ENCODE measurements around the gene SYDE2. TPM values are rescaled to one million over a fixed set of nuclear protein-coding genes. Genes with fewer than 3 reads are reported as not detected.

Gene SYDE2
- total and polyA plus RNA-seq, 2 experiments from 2014 or later, result 5.8 to 20.1 TPM

GRCh38 chr1:85174503-85174902 is 26.3 kb downstream of the SYDE2 start (continued):
- TF ChIP-seq, protein P1, sequence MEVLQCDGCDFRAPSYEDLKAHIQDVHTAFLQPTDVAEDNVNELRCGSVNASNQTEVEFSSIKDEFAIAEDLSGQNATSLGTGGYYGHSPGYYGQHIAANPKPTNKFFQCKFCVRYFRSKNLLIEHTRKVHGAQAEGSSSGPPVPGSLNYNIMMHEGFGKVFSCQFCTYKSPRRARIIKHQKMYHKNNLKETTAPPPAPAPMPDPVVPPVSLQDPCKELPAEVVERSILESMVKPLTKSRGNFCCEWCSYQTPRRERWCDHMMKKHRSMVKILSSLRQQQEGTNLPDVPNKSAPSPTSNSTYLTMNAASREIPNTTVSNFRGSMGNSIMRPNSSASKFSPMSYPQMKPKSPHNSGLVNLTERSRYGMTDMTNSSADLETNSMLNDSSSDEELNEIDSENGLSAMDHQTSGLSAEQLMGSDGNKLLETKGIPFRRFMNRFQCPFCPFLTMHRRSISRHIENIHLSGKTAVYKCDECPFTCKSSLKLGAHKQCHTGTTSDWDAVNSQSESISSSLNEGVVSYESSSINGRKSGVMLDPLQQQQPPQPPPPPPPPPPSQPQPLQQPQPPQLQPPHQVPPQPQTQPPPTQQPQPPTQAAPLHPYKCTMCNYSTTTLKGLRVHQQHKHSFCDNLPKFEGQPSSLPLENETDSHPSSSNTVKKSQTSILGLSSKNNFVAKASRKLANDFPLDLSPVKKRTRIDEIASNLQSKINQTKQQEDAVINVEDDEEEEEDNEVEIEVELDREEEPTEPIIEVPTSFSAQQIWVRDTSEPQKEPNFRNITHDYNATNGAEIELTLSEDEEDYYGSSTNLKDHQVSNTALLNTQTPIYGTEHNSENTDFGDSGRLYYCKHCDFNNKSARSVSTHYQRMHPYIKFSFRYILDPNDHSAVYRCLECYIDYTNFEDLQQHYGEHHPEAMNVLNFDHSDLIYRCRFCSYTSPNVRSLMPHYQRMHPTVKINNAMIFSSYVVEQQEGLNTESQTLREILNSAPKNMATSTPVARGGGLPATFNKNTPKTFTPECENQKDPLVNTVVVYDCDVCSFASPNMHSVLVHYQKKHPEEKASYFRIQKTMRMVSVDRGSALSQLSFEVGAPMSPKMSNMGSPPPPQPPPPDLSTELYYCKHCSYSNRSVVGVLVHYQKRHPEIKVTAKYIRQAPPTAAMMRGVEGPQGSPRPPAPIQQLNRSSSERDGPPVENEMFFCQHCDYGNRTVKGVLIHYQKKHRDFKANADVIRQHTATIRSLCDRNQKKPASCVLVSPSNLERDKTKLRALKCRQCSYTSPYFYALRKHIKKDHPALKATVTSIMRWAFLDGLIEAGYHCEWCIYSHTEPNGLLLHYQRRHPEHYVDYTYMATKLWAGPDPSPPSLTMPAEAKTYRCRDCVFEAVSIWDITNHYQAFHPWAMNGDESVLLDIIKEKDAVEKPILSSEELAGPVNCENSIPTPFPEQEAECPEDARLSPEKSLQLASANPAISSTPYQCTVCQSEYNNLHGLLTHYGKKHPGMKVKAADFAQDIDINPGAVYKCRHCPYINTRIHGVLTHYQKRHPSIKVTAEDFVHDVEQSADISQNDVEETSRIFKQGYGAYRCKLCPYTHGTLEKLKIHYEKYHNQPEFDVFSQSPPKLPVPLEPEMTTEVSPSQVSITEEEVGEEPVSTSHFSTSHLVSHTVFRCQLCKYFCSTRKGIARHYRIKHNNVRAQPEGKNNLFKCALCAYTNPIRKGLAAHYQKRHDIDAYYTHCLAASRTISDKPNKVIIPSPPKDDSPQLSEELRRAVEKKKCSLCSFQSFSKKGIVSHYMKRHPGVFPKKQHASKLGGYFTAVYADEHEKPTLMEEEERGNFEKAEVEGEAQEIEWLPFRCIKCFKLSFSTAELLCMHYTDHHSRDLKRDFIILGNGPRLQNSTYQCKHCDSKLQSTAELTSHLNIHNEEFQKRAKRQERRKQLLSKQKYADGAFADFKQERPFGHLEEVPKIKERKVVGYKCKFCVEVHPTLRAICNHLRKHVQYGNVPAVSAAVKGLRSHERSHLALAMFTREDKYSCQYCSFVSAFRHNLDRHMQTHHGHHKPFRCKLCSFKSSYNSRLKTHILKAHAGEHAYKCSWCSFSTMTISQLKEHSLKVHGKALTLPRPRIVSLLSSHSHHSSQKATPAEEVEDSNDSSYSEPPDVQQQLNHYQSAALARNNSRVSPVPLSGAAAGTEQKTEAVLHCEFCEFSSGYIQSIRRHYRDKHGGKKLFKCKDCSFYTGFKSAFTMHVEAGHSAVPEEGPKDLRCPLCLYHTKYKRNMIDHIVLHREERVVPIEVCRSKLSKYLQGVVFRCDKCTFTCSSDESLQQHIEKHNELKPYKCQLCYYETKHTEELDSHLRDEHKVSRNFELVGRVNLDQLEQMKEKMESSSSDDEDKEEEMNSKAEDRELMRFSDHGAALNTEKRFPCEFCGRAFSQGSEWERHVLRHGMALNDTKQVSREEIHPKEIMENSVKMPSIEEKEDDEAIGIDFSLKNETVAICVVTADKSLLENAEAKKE (CRISPR knock-in tag; IDR thresholded peaks at IDR 0.05), result no peak
- TF ChIP-seq, protein P2, sequence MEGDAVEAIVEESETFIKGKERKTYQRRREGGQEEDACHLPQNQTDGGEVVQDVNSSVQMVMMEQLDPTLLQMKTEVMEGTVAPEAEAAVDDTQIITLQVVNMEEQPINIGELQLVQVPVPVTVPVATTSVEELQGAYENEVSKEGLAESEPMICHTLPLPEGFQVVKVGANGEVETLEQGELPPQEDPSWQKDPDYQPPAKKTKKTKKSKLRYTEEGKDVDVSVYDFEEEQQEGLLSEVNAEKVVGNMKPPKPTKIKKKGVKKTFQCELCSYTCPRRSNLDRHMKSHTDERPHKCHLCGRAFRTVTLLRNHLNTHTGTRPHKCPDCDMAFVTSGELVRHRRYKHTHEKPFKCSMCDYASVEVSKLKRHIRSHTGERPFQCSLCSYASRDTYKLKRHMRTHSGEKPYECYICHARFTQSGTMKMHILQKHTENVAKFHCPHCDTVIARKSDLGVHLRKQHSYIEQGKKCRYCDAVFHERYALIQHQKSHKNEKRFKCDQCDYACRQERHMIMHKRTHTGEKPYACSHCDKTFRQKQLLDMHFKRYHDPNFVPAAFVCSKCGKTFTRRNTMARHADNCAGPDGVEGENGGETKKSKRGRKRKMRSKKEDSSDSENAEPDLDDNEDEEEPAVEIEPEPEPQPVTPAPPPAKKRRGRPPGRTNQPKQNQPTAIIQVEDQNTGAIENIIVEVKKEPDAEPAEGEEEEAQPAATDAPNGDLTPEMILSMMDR (conservative IDR thresholded peaks at IDR 0.05; ENCODE audit: low read depth in 2 of 2), result no peak
- no peak for TF ChIP-seq CREB1 (CRISPR knock-in tag; IDR thresholded peaks at IDR 0.05; ENCODE audit: low read depth)
- no peak for TF ChIP-seq ETS1 (IDR thresholded peaks at IDR 0.05)

- DNase-seq (ENCODE audit: low spot score), result no peak
- Histone ChIP-seq H4K20me1 (replicated peaks; ENCODE audit: insufficient read depth) (no peaks in the 10 kb centered on the region), H3K4me2 (no peak overlapping the region), H3K27ac (ENCODE audit: low read depth) (no peak overlapping the region), H3F3A (replicated peaks; ENCODE audit: low read depth) (no peaks in the 10 kb centered on the region), H3K36me3 (ENCODE audit: insufficient read depth) (no peaks in the 10 kb centered on the region), H3K4me3 (no peak overlapping the region), H2AFZ (no peak overlapping the region), H3K79me2 (replicated peaks; ENCODE audit: insufficient read depth) (no peaks in the 10 kb centered on the region), H3K27me3 (ENCODE audit: insufficient read depth) (no peaks in the 10 kb centered on the region), H3K9me2 (ENCODE audit: insufficient read depth) (no peaks in the 10 kb centered on the region), H3K4me1 (ENCODE audit: insufficient read depth) (no peaks in the 10 kb centered on the region)
- H3K4me3 Mint-ChIP-seq, result no peak overlapping the region
- H3K27me3 Mint-ChIP-seq (ENCODE audit: insufficient read depth, low read depth, poor library complexity), result no peaks in the 10 kb centered on the region
- no peaks in the 10 kb centered on the region for H3K4me1 Mint-ChIP-seq
- no peaks in the 10 kb centered on the region for H3K9me3 Mint-ChIP-seq
- H3K36me3 Mint-ChIP-seq (ENCODE audit: low read depth), result no peaks in the 10 kb centered on the region; the same call in 2 of the 3 replicates
- ATAC-seq, result 0 out of 3 replicates have a peak, but pooled peaks have one; percentile 37
- no peak overlapping the region for H3K27ac Mint-ChIP-seq
- TF ChIP-seq EZH2phosphoT487 (IDR thresholded peaks at IDR 0.05; ENCODE audit: unreplicated experiment), result no peak
- TF ChIP-seq ETS1 (IDR thresholded peaks at IDR 0.05), result no peak
- no peak for TF ChIP-seq CREB1 (CRISPR knock-in tag; IDR thresholded peaks at IDR 0.05; ENCODE audit: low read depth)
- TF ChIP-seq, protein P3, sequence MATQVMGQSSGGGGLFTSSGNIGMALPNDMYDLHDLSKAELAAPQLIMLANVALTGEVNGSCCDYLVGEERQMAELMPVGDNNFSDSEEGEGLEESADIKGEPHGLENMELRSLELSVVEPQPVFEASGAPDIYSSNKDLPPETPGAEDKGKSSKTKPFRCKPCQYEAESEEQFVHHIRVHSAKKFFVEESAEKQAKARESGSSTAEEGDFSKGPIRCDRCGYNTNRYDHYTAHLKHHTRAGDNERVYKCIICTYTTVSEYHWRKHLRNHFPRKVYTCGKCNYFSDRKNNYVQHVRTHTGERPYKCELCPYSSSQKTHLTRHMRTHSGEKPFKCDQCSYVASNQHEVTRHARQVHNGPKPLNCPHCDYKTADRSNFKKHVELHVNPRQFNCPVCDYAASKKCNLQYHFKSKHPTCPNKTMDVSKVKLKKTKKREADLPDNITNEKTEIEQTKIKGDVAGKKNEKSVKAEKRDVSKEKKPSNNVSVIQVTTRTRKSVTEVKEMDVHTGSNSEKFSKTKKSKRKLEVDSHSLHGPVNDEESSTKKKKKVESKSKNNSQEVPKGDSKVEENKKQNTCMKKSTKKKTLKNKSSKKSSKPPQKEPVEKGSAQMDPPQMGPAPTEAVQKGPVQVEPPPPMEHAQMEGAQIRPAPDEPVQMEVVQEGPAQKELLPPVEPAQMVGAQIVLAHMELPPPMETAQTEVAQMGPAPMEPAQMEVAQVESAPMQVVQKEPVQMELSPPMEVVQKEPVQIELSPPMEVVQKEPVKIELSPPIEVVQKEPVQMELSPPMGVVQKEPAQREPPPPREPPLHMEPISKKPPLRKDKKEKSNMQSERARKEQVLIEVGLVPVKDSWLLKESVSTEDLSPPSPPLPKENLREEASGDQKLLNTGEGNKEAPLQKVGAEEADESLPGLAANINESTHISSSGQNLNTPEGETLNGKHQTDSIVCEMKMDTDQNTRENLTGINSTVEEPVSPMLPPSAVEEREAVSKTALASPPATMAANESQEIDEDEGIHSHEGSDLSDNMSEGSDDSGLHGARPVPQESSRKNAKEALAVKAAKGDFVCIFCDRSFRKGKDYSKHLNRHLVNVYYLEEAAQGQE (IDR thresholded peaks at IDR 0.05; ENCODE audit: unreplicated experiment), result no peak
- TF ChIP-seq STAT1 (IDR thresholded peaks at IDR 0.05; ENCODE audit: unreplicated experiment), result no peak
Measured at GRCh38 chr1:85172684-85173337, 28.0 kb downstream of the SYDE2 start.

All from GM23338 (cell line).